H1 (cell line): ENCODE data around the gene PDE4D.

Experiments used
- CTCF ChIP-seq, 3 experiments: IDR thresholded peaks; 1 replicate in 2 of 3; 2 replicates in 1 of 3; pipeline versions ENCODE4 v1.5.1 to v1.6.1; 2011; ENCODE audit warnings: low read length in 3 of 3, mild to moderate bottlenecking in 3 of 3, inconsistent platforms in 2 of 3, low read depth in 1 of 3, moderate library complexity in 1 of 3; ENCODE audit not compliant: insufficient read depth in 1 of 3; ENCODE audit errors: control extremely low read depth in 1 of 3
- EP300 ChIP-seq, 2 experiments: IDR thresholded peaks; 1 replicate in 1 of 2; 2 replicates in 1 of 2; pipeline ENCODE4 v1.6.1; 2011 to 2012; ENCODE audit warnings: low read depth in 2 of 2, low read length in 2 of 2, mild to moderate bottlenecking in 2 of 2, borderline replicate concordance in 1 of 2, inconsistent platforms in 1 of 2, moderate library complexity in 1 of 2
- EZH2 ChIP-seq: fragments of 200-600 bp; sonication (generic); IDR thresholded peaks from 2 replicates; pipeline ENCODE4 v1.7.1; 2012; ENCODE audit warnings: low read depth, mild to moderate bottlenecking, moderate library complexity, low read length, inconsistent platforms; ENCODE audit not compliant: severe bottlenecking
- GABPA ChIP-seq: IDR thresholded peaks from 2 replicates; pipeline ENCODE4 v1.6.1; 2011; ENCODE audit warnings: mild to moderate bottlenecking, low read length, moderate library complexity, borderline replicate concordance; ENCODE audit not compliant: insufficient read depth
- JUND ChIP-seq: IDR thresholded peaks from 2 replicates; pipeline ENCODE4 v1.6.1; 2011; ENCODE audit warnings: mild to moderate bottlenecking, improper control_type of control experiment, low read length
- KDM5A ChIP-seq: fragments of 200-600 bp; IDR thresholded peaks from 2 replicates; pipeline ENCODE4 v1.7.1; 2012; ENCODE audit warnings: mild to moderate bottlenecking, low read length, inconsistent platforms, mixed read lengths
- NANOG ChIP-seq: IDR thresholded peaks from 2 replicates; pipeline ENCODE4 v1.6.1; 2011; ENCODE audit warnings: low read length, low read depth, mild to moderate bottlenecking, inconsistent platforms; ENCODE audit not compliant: insufficient read depth, poor library complexity, severe bottlenecking
- PHF8 ChIP-seq: fragments of 200-600 bp; sonication (generic); conservative IDR thresholded peaks from 2 replicates; pipeline ENCODE4 v1.7.1; 2012; ENCODE audit warnings: low read depth, mild to moderate bottlenecking, inconsistent platforms, low read length, moderate library complexity
- POLR2AphosphoS5 ChIP-seq: IDR thresholded peaks from 2 replicates; pipeline ENCODE4 v1.6.1; 2011; ENCODE audit warnings: low read depth, low read length
- RNF2 ChIP-seq: fragments of 200-900, 300-1000 bp; sonication (generic); IDR thresholded peaks from 2 replicates; pipeline ENCODE4 v1.7.1; 2016; ENCODE audit warnings: borderline replicate concordance, low read depth, mild to moderate bottlenecking, antibody characterized with exemption, low read length; ENCODE audit not compliant: poor library complexity, severe bottlenecking; ENCODE audit errors: missing control alignments
- RXRA ChIP-seq: IDR thresholded peaks from 2 replicates; pipeline ENCODE4 v1.6.1; 2011; ENCODE audit warnings: low read depth, mild to moderate bottlenecking, low read length, moderate library complexity; ENCODE audit not compliant: insufficient read depth
- SRF ChIP-seq: IDR thresholded peaks from 2 replicates; pipeline ENCODE4 v1.6.1; 2011; ENCODE audit warnings: mild to moderate bottlenecking, low read depth, low read length, moderate library complexity
- TAF1 ChIP-seq: IDR thresholded peaks from 2 replicates; pipeline ENCODE4 v1.6.1; 2011; ENCODE audit warnings: mild to moderate bottlenecking, low read depth, low read length

GRCh38 chr5:59020611-59021285 lies 872.8 kb downstream of the PDE4D start:
- no peak for TF ChIP-seq CTCF (IDR thresholded peaks at IDR 0.05; ENCODE audit: control extremely low read depth in 1 of 3, insufficient read depth in 1 of 3, low read depth in 1 of 3, low read length in 3 of 3)
- TF ChIP-seq KDM5A: no peak
- no peak for TF ChIP-seq NANOG
- TF ChIP-seq GABPA: no peak
- TF ChIP-seq TAF1: no peak
- peak; percentile 85 for TF ChIP-seq JUND
- TF ChIP-seq SRF: no peak
- TF ChIP-seq EZH2: no peak
- no peak for TF ChIP-seq PHF8
- no peak for TF ChIP-seq POLR2AphosphoS5
- no peak for TF ChIP-seq EP300 (IDR thresholded peaks at IDR 0.05; ENCODE audit: borderline replicate concordance in 1 of 2, low read depth in 2 of 2, low read length in 2 of 2)
- TF ChIP-seq RNF2: no peak
- TF ChIP-seq RXRA: no peak
